WERI-Rb-1 (cell line): Measurements from ENCODE around the gene PRKCE.
"Not testable (repeated sequence)": the region's sequence is repeated elsewhere in the genome, so short reads cannot be mapped to it uniquely, and the experiment has no call there.

ENCODE experiments used
- DNase-seq: peaks from one replicate; pipeline ENCODE4 v3.0.0-alpha.2; 2020
- H3K27ac ChIP-seq: fragments of 250-450 bp; sonication (Bioruptor Pico); 2 replicates; pipeline ENCODE4 v1.5.1; 2020; ENCODE audit warnings: mild to moderate bottlenecking, moderate library complexity
- H3K27me3 ChIP-seq: fragments of 250-450 bp; sonication (Bioruptor Pico); 2 replicates; pipeline ENCODE4 v1.5.1; 2021; ENCODE audit warnings: mild to moderate bottlenecking, low read depth, moderate library complexity; ENCODE audit not compliant: insufficient read depth, severe bottlenecking
- H3K36me3 ChIP-seq: fragments of 250-450 bp; sonication (Bioruptor Pico); 2 replicates; pipeline ENCODE4 v1.5.1; 2020; ENCODE audit warnings: mild to moderate bottlenecking, moderate library complexity
- H3K4me3 ChIP-seq: 2 replicates; pipeline ENCODE4 v1.5.1; 2011; ENCODE audit warnings: low read depth, mild to moderate bottlenecking, control low read depth, low read length
- H3K9me3 ChIP-seq: fragments of 250-450 bp; sonication (Bioruptor Pico); 2 replicates; pipeline ENCODE4 v1.5.1; 2021; ENCODE audit warnings: mild to moderate bottlenecking, moderate library complexity; ENCODE audit not compliant: severe bottlenecking
- TF ChIP-seq, protein P1 (sequence below): IDR thresholded peaks from 2 replicates; pipeline ENCODE4 v1.5.1; 2011; ENCODE audit warnings: low read depth, mild to moderate bottlenecking, control low read depth, inconsistent platforms, low read length

PRKCE gene

DNA sequence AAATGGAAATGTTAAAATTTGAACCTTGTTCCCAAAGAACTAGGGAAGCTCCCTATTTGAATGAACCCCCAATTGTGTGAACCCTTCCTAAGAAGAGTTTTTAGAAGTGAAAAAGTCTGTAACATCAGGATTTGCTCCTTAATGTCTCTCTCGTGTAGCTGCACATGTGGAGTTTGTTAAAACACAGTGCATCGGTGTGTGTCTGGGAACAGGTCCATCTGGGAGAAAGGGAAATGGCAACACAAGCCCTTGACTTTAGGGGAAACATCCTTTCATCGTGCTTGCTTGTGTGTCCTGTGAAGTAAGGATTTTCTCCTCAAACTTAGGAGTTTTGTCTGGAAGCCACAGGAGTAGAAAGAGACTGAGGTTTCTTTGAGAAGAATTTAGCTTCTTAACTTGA is 203.9 kb downstream of the PRKCE start:
- TF ChIP-seq, protein P1, sequence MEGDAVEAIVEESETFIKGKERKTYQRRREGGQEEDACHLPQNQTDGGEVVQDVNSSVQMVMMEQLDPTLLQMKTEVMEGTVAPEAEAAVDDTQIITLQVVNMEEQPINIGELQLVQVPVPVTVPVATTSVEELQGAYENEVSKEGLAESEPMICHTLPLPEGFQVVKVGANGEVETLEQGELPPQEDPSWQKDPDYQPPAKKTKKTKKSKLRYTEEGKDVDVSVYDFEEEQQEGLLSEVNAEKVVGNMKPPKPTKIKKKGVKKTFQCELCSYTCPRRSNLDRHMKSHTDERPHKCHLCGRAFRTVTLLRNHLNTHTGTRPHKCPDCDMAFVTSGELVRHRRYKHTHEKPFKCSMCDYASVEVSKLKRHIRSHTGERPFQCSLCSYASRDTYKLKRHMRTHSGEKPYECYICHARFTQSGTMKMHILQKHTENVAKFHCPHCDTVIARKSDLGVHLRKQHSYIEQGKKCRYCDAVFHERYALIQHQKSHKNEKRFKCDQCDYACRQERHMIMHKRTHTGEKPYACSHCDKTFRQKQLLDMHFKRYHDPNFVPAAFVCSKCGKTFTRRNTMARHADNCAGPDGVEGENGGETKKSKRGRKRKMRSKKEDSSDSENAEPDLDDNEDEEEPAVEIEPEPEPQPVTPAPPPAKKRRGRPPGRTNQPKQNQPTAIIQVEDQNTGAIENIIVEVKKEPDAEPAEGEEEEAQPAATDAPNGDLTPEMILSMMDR = no peak
- H3K4me3 ChIP-seq = no peak overlapping the region
- H3K27ac ChIP-seq = no peak overlapping the region
- no peaks in the 10 kb centered on the region for H3K9me3 ChIP-seq
- no peaks in the 10 kb centered on the region for H3K36me3 ChIP-seq
- no peak for DNase-seq
- no peaks in the 10 kb centered on the region for H3K27me3 ChIP-seq

DNA sequence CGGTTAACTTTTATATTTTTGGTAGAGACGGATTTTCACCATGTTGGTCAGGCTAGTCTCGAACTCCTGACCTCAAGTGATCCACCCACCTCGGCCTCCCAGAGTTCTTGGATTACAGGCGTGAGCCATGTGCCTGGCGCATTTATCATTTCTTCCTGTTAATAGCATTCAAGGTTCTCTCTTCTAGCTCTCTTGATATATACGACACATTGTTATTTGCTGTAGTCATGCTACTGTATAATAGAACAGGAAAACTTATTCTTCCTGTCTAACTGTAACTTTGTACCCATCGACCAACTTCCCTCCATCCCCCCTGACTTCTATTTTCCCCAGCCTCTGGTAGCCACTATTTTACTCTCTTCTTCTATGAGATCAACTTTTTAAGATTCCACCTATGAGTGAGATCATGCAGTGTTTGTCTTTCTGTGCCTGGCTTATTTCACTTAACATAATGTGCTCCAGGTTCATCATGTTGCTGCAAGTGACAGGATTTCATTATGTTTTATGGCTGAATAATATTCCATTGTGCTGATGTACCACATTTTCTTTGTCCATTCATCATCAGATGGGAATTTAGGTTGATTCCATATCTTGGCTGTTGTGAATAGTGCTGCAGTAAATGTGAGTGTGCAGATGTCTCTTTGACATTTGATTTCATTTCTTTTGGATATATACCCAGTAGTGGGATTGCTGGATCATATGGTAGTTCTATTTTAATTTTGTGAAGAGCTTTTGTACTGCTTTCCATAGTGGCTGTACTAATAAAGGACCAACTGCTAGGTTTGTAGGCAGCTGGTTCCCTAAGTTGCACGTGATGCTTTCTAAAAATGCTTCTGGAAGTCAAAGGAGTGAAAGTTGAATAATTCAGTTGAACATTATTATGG is 205.2 kb downstream of the PRKCE start:
- H3K36me3 ChIP-seq = no peaks in the 10 kb centered on the region
- no peak overlapping the region for H3K4me3 ChIP-seq
- DNase-seq = no peak
- TF ChIP-seq, protein P1 = no peak
- H3K27ac ChIP-seq = no peak overlapping the region
- H3K27me3 ChIP-seq = no peaks in the 10 kb centered on the region
- no peaks in the 10 kb centered on the region for H3K9me3 ChIP-seq

DNA sequence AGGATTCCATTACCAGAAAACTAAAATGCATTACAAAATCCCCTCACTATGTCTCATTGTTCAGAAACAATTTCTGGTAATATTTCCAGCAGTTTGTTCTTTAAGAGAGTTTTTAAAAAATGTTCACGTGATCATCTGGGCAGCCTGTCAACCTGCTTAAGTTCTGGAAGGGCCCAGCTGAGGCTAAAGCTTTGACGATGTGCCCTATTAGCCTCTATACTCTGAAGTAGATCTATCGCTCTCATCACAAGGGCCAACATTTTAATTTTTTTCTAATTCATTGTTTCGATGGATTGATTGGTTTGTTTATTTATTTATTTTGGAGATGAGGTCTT is 205.8 kb downstream of the PRKCE start:
- TF ChIP-seq, protein P1 = no peak

DNA sequence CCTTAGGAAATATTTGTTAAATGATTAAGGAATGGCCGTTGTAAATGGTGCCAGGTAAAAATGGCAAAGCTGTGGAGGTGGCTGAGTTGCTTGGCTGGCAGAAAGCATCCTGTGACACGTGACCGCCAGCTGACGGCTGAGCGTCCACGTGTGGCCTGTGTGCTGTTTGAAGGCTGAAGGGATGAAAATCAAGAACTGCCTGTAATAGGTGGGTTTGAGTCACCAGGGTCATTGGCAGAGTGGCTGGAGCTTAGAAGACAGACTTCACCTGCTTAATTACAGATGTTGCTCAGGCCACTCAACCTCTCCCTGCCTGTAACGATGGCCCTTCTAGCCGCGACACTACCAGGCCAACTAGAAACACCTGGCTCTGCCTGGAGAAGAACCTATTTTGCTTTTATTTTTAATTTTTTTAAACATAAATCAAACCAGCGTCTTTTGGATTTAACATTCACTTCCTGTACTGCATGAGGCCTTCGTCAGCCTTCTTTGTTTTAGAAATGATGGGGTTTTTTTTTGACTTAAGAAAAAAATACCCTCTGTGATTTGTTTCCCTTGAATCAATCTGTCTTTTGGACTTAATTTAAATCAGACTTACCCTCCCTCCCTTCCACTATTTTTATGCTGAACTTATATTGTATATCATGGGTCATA is 206.5 kb downstream of the PRKCE start:
- no peaks in the 10 kb centered on the region for H3K9me3 ChIP-seq
- no peaks in the 10 kb centered on the region for H3K36me3 ChIP-seq
- H3K27ac ChIP-seq = no peak overlapping the region
- H3K4me3 ChIP-seq = no peak overlapping the region
- no peak for DNase-seq
- no peaks in the 10 kb centered on the region for H3K27me3 ChIP-seq
- TF ChIP-seq, protein P1 = no peak

More for the DNA sequence above, 205.8 kb downstream of the PRKCE start:
- no peak overlapping the region for H3K4me3 ChIP-seq
- no peak overlapping the region for H3K27ac ChIP-seq
- no peaks in the 10 kb centered on the region for H3K9me3 ChIP-seq
- H3K27me3 ChIP-seq = no peaks in the 10 kb centered on the region
- no peak for DNase-seq
- H3K36me3 ChIP-seq = no peaks in the 10 kb centered on the region

DNA sequence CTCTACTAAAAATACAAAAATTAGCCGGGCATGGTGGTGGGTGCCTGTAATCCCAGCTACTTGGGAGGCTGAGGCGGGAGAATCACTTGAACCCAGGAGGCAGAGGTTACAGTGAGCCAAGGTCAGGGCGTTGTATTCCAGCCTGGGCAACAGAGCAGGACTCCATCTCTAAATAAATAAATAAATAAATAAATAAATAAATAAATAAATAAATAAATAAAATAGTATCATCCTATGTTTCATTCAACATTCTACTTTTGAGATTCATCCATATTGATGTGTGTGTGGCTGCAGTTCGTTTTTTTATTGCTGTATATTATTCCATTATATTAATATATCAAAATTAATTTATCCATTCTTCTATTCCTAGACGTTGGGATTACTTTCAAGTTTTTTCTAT is 207.4 kb downstream of the PRKCE start:
- not testable (repeated sequence) for DNase-seq, H3K9me3 ChIP-seq, H3K27ac ChIP-seq, H3K4me3 ChIP-seq, H3K27me3 ChIP-seq, H3K36me3 ChIP-seq

DNA sequence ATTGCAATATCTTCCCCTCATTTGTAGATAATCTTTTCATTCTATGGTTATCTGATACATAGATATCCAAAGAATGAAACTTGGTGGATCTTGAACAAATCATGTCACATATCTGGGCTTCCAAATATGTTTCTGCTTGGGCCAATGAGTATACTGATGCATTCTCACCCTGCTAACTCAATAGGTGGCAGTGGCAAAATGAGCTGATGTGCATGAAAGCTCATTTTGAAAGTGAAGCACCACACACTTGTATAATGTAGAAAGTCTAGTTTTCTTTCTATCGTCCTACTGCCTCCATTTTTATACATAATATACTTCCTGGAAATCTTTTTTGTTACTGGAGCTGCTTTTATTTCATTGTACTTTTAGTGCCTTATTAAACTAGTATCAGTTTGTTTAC is 208.2 kb downstream of the PRKCE start:
- Histone ChIP-seq H3K36me3 (no peaks in the 10 kb centered on the region), H3K4me3 (no peak overlapping the region), H3K27ac (no peak overlapping the region)

More for the DNA sequence above, 208.2 kb downstream of the PRKCE start:
- TF ChIP-seq, protein P1 = no peak
- DNase-seq = no peak
- Histone ChIP-seq H3K9me3 (no peaks in the 10 kb centered on the region), H3K27me3 (no peaks in the 10 kb centered on the region)
